ENCODE results near the gene SNAPC1.
"Not testable (repeated sequence)": the region's sequence is repeated elsewhere in the genome, so short reads cannot be mapped to it uniquely, and the experiment has no call there.

SNAPC1 gene

GRCh38 chr14:61761959-61762786 is at the start of gene SNAPC1:
Gene SNAPC1 (plus strand): TSS chr14:61762420. CDS start chr14:61762461, 41 bp downstream.
- peak; percentile 97 for DNase-seq (ENCODE audit: low spot score)

- DNase-seq (ENCODE audit: low spot score): no peak
Observed at GRCh38 chr14:61713724-61714437, 48.3 kb upstream of the SNAPC1 start.

GRCh38 chr14:61716956-61717355 is 45.3 kb upstream of the SNAPC1 start:
- no peak for DNase-seq (ENCODE audit: low spot score)

- no peak for DNase-seq (ENCODE audit: low spot score)
Observed at GRCh38 chr14:61718039-61718438, 44.2 kb upstream of the SNAPC1 start.

- peak; percentile 20 for DNase-seq (ENCODE audit: low spot score)
Observed at GRCh38 chr14:61719344-61720293, 42.6 kb upstream of the SNAPC1 start.

GRCh38 chr14:61720294-61720661 is 41.9 kb upstream of the SNAPC1 start:
- DNase-seq (ENCODE audit: low spot score): no peak

- DNase-seq (ENCODE audit: low spot score): no peak
Observed at GRCh38 chr14:61720741-61721140, 41.5 kb upstream of the SNAPC1 start.

- DNase-seq (ENCODE audit: low spot score): no peak
Observed at GRCh38 chr14:61724133-61724532, 38.1 kb upstream of the SNAPC1 start.

GRCh38 chr14:61726778-61727658 is 35.2 kb upstream of the SNAPC1 start:
- DNase-seq (ENCODE audit: low spot score): no peak

GRCh38 chr14:61730756-61731373 is 31.4 kb upstream of the SNAPC1 start:
- DNase-seq (ENCODE audit: low spot score): peak; percentile 11

GRCh38 chr14:61733972-61734371 is 28.2 kb upstream of the SNAPC1 start:
- no peak for DNase-seq (ENCODE audit: low spot score)

GRCh38 chr14:61736751-61737150 is 25.5 kb upstream of the SNAPC1 start:
- DNase-seq (ENCODE audit: low spot score): no peak

- no peak for DNase-seq (ENCODE audit: low spot score)
Observed at GRCh38 chr14:61737915-61738314, 24.3 kb upstream of the SNAPC1 start.

GRCh38 chr14:61739133-61739532 is 23.1 kb upstream of the SNAPC1 start:
- DNase-seq (ENCODE audit: low spot score): no peak

- no peak for DNase-seq (ENCODE audit: low spot score)
Observed at GRCh38 chr14:61742371-61742770, 19.8 kb upstream of the SNAPC1 start.

GRCh38 chr14:61744238-61744637 is 18.0 kb upstream of the SNAPC1 start:
- no peak for DNase-seq (ENCODE audit: low spot score)

GRCh38 chr14:61746346-61746745 is 15.9 kb upstream of the SNAPC1 start:
- not testable (repeated sequence) for DNase-seq (ENCODE audit: low spot score)

GRCh38 chr14:61746881-61747280 is 15.3 kb upstream of the SNAPC1 start:
- DNase-seq (ENCODE audit: low spot score): no peak

GRCh38 chr14:61747342-61747741 is 14.9 kb upstream of the SNAPC1 start:
- no peak for DNase-seq (ENCODE audit: low spot score)

- DNase-seq (ENCODE audit: low spot score): no peak
Observed at GRCh38 chr14:61749264-61749663, 13.0 kb upstream of the SNAPC1 start.

- DNase-seq (ENCODE audit: low spot score): no peak
Observed at GRCh38 chr14:61749867-61750266, 12.4 kb upstream of the SNAPC1 start.
